Uterus (tissue), 2 donors: ENCODE measurements around the gene THAP9.

Experiments
- POLR2A ChIP-seq, 2 donors: fragments of 450-650 bp; IDR thresholded peaks; one replicate each; pipeline ENCODE4 v1.6.1; 2016; ENCODE audit warnings: antibody characterized with exemption in 2 of 2, mild to moderate bottlenecking in 1 of 2, moderate library complexity in 1 of 2
- TF ChIP-seq, protein P1 (sequence below), 4 experiments: fragments of 200-600 bp in 2 of 4; fragments of 450-650 bp in 2 of 4; sonication (generic) in 2 of 4; IDR thresholded peaks; one replicate each; pipeline ENCODE4 v1.5.1; 2016 to 2019; ENCODE audit warnings: antibody characterized with exemption in 4 of 4, mild to moderate bottlenecking in 2 of 4, moderate library complexity in 1 of 4

DNA sequence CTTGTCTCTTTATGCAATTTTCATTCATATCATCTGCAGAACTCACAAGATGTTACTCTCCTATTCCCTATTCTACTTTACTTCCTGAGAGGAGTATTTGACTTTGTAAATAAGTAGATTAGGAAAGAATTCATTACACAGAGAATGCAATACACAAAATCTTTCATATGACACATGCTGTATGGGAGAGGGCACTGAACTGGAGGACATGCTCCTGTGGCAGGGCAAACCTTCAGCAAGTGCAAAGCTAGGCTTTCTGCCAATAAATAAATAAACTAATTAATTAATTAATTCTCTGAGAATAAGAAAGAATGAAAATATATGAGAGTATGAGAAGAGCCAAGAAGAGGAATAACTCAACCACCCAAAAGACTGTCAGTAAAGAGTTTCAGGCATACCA is 33.9 kb downstream of the THAP9 start:
- TF ChIP-seq, protein P1, sequence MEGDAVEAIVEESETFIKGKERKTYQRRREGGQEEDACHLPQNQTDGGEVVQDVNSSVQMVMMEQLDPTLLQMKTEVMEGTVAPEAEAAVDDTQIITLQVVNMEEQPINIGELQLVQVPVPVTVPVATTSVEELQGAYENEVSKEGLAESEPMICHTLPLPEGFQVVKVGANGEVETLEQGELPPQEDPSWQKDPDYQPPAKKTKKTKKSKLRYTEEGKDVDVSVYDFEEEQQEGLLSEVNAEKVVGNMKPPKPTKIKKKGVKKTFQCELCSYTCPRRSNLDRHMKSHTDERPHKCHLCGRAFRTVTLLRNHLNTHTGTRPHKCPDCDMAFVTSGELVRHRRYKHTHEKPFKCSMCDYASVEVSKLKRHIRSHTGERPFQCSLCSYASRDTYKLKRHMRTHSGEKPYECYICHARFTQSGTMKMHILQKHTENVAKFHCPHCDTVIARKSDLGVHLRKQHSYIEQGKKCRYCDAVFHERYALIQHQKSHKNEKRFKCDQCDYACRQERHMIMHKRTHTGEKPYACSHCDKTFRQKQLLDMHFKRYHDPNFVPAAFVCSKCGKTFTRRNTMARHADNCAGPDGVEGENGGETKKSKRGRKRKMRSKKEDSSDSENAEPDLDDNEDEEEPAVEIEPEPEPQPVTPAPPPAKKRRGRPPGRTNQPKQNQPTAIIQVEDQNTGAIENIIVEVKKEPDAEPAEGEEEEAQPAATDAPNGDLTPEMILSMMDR (IDR thresholded peaks at IDR 0.05), result no peak
- TF ChIP-seq POLR2A (IDR thresholded peaks at IDR 0.05), result no peak
